Measurements from ENCODE around the gene ASPG.

GRCh38 chr14:104164512-104164911 lies 79.0 kb downstream of the ASPG start:
- TF ChIP-seq CTCF (optimal IDR thresholded peaks at IDR 0.05 in 1 of 3, IDR thresholded peaks at IDR 0.05 in 1 of 3, conservative IDR thresholded peaks at IDR 0.05 in 1 of 3; ENCODE audit: extremely low read depth in 1 of 3, insufficient read depth in 2 of 3, low read length in 3 of 3) (no peak), EZH2 (IDR thresholded peaks at IDR 0.05; ENCODE audit: low read length) (no peak)

Data from keratinocyte (primary cell).